SK-N-SH (cell line): Measurements from ENCODE around the gene TSEN15. TPM values are rescaled to one million over a fixed set of nuclear protein-coding genes. Genes with fewer than 3 reads are reported as not detected.

Source experiments
- CTCF ChIA-PET: fragments of 300-600, 350-600 bp; formaldehyde crosslinking; extraction: SDS; loops from one replicate; lab custom pipeline; 2021; lab: Yijun Ruan, JAX
- POLR2A ChIA-PET: fragments of 350-600 bp; sonication (Branson Sonifier 250); formaldehyde crosslinking; extraction: SDS; loops from one replicate; lab custom pipeline; 2020; ENCODE audit warnings: antibody characterized with exemption, inconsistent platforms; lab: Yijun Ruan, JAX
- DNase-seq: peaks from one replicate; pipeline ENCODE4 v3.0.0; 2012
- H2AFZ ChIP-seq: fragments of 200-600 bp; sonication (generic); 2 replicates; pipeline ENCODE4 v1.8.1; 2016; ENCODE audit warnings: antibody characterized with exemption, mild to moderate bottlenecking, low read depth
- H3F3A ChIP-seq: fragments of 200-600 bp; sonication (generic); replicated peaks from 2 replicates; pipeline ENCODE3; 2016; ENCODE audit warnings: antibody characterized with exemption, mild to moderate bottlenecking; ENCODE audit not compliant: insufficient read depth
- H3K27ac ChIP-seq, 2 experiments: fragments of 200-500 bp in 1 of 2; fragments of 200-600 bp in 1 of 2; sonication (Bioruptor generic) in 1 of 2; sonication (generic), shearing (Covaris generic) in 1 of 2; 2 replicates each; pipeline versions ENCODE4 v1.5.1 to v1.6.1; 2014 to 2016; ENCODE audit warnings: low read depth in 2 of 2, inconsistent platforms in 1 of 2, low read length in 1 of 2, mild to moderate bottlenecking in 1 of 2, mixed read lengths in 1 of 2
- H3K27me3 ChIP-seq: fragments of 200-600 bp; sonication (generic), shearing (Covaris generic); 2 replicates; pipeline ENCODE4 v1.6.1; 2016; ENCODE audit warnings: mixed run types; ENCODE audit not compliant: insufficient read depth
- H3K36me3 ChIP-seq, 2 experiments: fragments of 200-500 bp in 1 of 2; fragments of 200-600 bp in 1 of 2; sonication (Bioruptor generic) in 1 of 2; sonication (generic) in 1 of 2; replicated peaks in 1 of 2; 2 replicates each; pipeline versions ENCODE3 to v1.5.1; 2014 to 2016; ENCODE audit warnings: low read length in 1 of 2, mild to moderate bottlenecking in 1 of 2; ENCODE audit not compliant: insufficient read depth in 2 of 2, control insufficient read depth in 1 of 2
- H3K4me1 ChIP-seq, 2 experiments: fragments of 200-500 bp in 1 of 2; fragments of 200-600 bp in 1 of 2; sonication (Bioruptor generic) in 1 of 2; sonication (generic), shearing (Covaris generic) in 1 of 2; 2 replicates each; pipeline versions ENCODE4 v1.5.1 to v1.6.1; 2014 to 2016; ENCODE audit warnings: low read depth in 1 of 2, low read length in 1 of 2, mixed run types in 1 of 2; ENCODE audit not compliant: insufficient read depth in 2 of 2, control insufficient read depth in 1 of 2
- H3K4me2 ChIP-seq: fragments of 200-600 bp; sonication (generic), shearing (Covaris generic); 2 replicates; pipeline ENCODE4 v1.6.1; 2017; ENCODE audit warnings: mixed run types
- H3K4me3 ChIP-seq, 2 experiments: fragments of 200-500 bp in 1 of 2; fragments of 200-600 bp in 1 of 2; sonication (Bioruptor generic) in 1 of 2; sonication (generic), shearing (Covaris generic) in 1 of 2; 2 replicates each; pipeline versions ENCODE4 v1.5.1 to v1.8.1; 2014 to 2016; ENCODE audit warnings: low read depth in 2 of 2, inconsistent platforms in 1 of 2, low read length in 1 of 2, mild to moderate bottlenecking in 1 of 2, mixed read lengths in 1 of 2, moderate library complexity in 1 of 2
- H3K79me2 ChIP-seq: fragments of 200-600 bp; sonication (generic); 2 replicates; pipeline ENCODE4 v1.8.1; 2017; ENCODE audit warnings: mild to moderate bottlenecking; ENCODE audit not compliant: insufficient read depth
- H3K9ac ChIP-seq: fragments of 200-600 bp; sonication (generic); 2 replicates; pipeline ENCODE4 v1.6.1; 2017; ENCODE audit warnings: mixed run types
- H3K9me2 ChIP-seq: fragments of 200-600 bp; sonication (generic); 2 replicates; pipeline ENCODE4 v1.6.1; 2017; ENCODE audit warnings: mixed run types
- H3K9me3 ChIP-seq: fragments of 200-600 bp; sonication (generic); 2 replicates; pipeline ENCODE4 v1.6.1; 2017; ENCODE audit warnings: mixed run types, mild to moderate bottlenecking, moderate library complexity
- H4K20me1 ChIP-seq: fragments of 200-600 bp; sonication (generic); 2 replicates; pipeline ENCODE4 v1.6.1; 2017; ENCODE audit warnings: mild to moderate bottlenecking, mixed run types; ENCODE audit not compliant: insufficient read depth
- CHD2 ChIP-seq: fragments of 150-350 bp; IDR thresholded peaks from 2 replicates; pipeline ENCODE4 v1.6.1; 2018; ENCODE audit warnings: low read length; ENCODE audit not compliant: partially characterized antibody
- ELF1 ChIP-seq: IDR thresholded peaks from 2 replicates; pipeline ENCODE4 v1.4.0; 2012
- JUND ChIP-seq: IDR thresholded peaks from 2 replicates; pipeline ENCODE4 v1.4.0; 2012
- MXI1 ChIP-seq: IDR thresholded peaks from 2 replicates; pipeline ENCODE4 v1.6.1; 2012; ENCODE audit warnings: mild to moderate bottlenecking, low read depth, low read length, improper control_type of control experiment
- NFIC ChIP-seq: IDR thresholded peaks from 2 replicates; pipeline ENCODE4 v1.4.0; 2012; ENCODE audit warnings: borderline replicate concordance
- POLR2AphosphoS5 ChIP-seq: IDR thresholded peaks from 2 replicates; pipeline ENCODE4 v1.6.1; 2012; ENCODE audit warnings: low read depth, low read length
- RAD21 ChIP-seq: IDR thresholded peaks from 2 replicates; pipeline ENCODE4 v1.6.1; 2012; ENCODE audit warnings: mild to moderate bottlenecking, low read length
- RCOR1 ChIP-seq: fragments of 150-350 bp; IDR thresholded peaks from 2 replicates; pipeline ENCODE4 v1.6.1; 2017; ENCODE audit warnings: antibody characterized with exemption, low read length
- RFX5 ChIP-seq: IDR thresholded peaks from 2 replicates; pipeline ENCODE4 v1.6.1; 2012; ENCODE audit warnings: mild to moderate bottlenecking, improper control_type of control experiment, low read length
- RXRA ChIP-seq: IDR thresholded peaks from 2 replicates; pipeline ENCODE4 v1.4.0; 2012; ENCODE audit warnings: low read depth, mild to moderate bottlenecking, borderline replicate concordance
- SMC3 ChIP-seq: IDR thresholded peaks from 2 replicates; pipeline ENCODE4 v1.6.1; 2012; ENCODE audit warnings: low read depth, low read length, improper control_type of control experiment
- TCF12 ChIP-seq: IDR thresholded peaks from 2 replicates; pipeline ENCODE4 v1.4.0; 2012
- USF1 ChIP-seq: IDR thresholded peaks from 2 replicates; pipeline ENCODE4 v1.4.0; 2012; ENCODE audit warnings: low read depth, borderline replicate concordance
- USF2 ChIP-seq: fragments of 150-350 bp; IDR thresholded peaks from 2 replicates; pipeline ENCODE4 v1.6.1; 2017; ENCODE audit warnings: antibody characterized with exemption, low read length, low read depth, borderline replicate concordance
- WGBS: methylation state at CpG from one replicate; pipeline ENCODE4 v1.1.6; 2017; ENCODE audit warnings: low lambda C conversion rate; 5-methylcytosine and 5-hydroxymethylcytosine counted together
- polyA plus RNA-seq, 3 experiments: library from polyadenylated mRNA; depleted of rRNA; stranded (reverse); fragments of >200 nt; gene quantifications; 2 replicates each; pipeline ENCODE4 v1.2.3, GENCODE V29; 2012
- TF ChIP-seq, protein P1 (sequence below): fragments of 200-600 bp; sonication (generic); IDR thresholded peaks from 2 replicates; pipeline ENCODE4 v1.6.1; 2017; ENCODE audit warnings: antibody characterized with exemption, mild to moderate bottlenecking, moderate library complexity

TSEN15 gene
- polyA plus RNA-seq, 1 of the 3 experiments (the other 2 are of a cell fraction), result 29.0 TPM

DNA sequence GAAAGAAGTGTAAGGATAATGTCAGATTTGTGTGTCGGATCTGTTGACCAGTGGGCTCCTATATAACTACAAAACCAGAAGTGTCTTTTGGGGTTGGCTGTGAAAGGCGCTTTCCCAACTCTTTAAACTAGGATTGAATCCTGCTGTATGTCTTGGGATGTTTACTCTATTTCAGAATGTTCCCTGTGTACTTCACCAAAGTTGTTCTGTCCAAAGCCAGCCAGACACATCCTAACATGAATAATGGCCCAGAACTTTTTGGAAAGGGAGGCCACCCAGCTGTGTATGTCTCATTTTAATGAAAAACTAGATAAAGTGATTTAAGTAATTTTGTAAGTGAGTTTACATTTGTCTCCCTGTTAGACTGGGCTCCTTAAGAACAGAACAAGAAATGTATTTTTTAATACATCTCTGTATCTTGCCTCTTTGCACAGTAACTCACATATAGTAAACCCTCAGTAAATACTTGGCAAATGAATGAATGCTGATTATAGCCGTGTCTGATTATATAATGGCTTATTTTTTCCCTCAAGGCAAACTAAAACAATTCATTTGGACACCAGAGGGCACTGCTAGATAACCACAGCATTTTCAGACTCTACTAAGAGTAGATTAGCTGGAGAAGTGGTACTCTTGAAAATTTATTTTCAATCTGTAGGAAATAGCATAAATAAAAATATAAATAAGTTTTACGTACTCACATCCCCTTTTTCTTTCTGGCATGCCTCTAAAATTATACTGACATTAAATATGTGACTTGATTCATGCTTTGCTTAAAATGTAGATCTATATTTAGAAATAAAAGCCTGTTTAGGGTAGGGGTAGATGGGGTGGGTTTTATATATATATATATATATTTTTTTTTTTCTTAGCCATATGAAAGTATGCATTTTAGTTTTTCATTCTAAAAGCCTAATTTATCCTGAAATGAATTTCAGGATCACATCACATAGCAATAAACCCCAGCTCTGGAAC lies 23.8 kb downstream of the TSEN15 start:
- H3K9me3 ChIP-seq, result peaks cover 4% of the 10 kb centered on the region; the same call in 1 of the 2 replicates
- H3K9me2 ChIP-seq, result no peaks in the 10 kb centered on the region
- H3K79me2 ChIP-seq, result no peaks in the 10 kb centered on the region; the same call in 1 of the 2 replicates
- peak; percentile 37 for DNase-seq
- H4K20me1 ChIP-seq, result no peaks in the 10 kb centered on the region
- TF ChIP-seq ELF1 (no peak), JUND (no peak), TCF12 (no peak), RFX5 (no peak), USF2 (no peak), POLR2AphosphoS5 (no peak), RXRA (no peak), RCOR1 (no peak), USF1 (no peak), RAD21 (peak; percentile 96), CHD2 (no peak), MXI1 (no peak), NFIC (no peak), SMC3 (peak; percentile 92)
- TF ChIP-seq, protein P1, sequence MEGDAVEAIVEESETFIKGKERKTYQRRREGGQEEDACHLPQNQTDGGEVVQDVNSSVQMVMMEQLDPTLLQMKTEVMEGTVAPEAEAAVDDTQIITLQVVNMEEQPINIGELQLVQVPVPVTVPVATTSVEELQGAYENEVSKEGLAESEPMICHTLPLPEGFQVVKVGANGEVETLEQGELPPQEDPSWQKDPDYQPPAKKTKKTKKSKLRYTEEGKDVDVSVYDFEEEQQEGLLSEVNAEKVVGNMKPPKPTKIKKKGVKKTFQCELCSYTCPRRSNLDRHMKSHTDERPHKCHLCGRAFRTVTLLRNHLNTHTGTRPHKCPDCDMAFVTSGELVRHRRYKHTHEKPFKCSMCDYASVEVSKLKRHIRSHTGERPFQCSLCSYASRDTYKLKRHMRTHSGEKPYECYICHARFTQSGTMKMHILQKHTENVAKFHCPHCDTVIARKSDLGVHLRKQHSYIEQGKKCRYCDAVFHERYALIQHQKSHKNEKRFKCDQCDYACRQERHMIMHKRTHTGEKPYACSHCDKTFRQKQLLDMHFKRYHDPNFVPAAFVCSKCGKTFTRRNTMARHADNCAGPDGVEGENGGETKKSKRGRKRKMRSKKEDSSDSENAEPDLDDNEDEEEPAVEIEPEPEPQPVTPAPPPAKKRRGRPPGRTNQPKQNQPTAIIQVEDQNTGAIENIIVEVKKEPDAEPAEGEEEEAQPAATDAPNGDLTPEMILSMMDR, result peak; percentile 83
- peak overlapping the region in 1 of 2 experiments; percentile 39; a peak in 1 of 4 replicates for H3K27ac ChIP-seq
- no peak overlapping the region for H2AFZ ChIP-seq
- no peak overlapping the region for H3K9ac ChIP-seq
- no peak overlapping the region for H3K4me2 ChIP-seq
- WGBS, result 52% methylated on average over 4 of the region's 4 CpGs
- ChIA-PET CTCF (interaction anchor here (0.6 to 5.0 kb wide), 29 partner anchors 9 to 630 kb away, joined by 3 to 27 read pairs (median 3); partner anchors contain the start of gene C1orf21), POLR2A (no interaction called here)
- H3K27me3 ChIP-seq, result no peaks in the 10 kb centered on the region
- no peak overlapping the region; a peak in 1 of 4 replicates for H3K4me3 ChIP-seq
- peaks cover 12% of the 10 kb centered on the region for H3F3A ChIP-seq
- peaks cover 0 to 13% of the 10 kb centered on the region in 2 experiments; a peak in 2 of 4 replicates for H3K4me1 ChIP-seq
- H3K36me3 ChIP-seq, result peaks cover 19 to 41% of the 10 kb centered on the region in 2 experiments
